ENCODE results near the gene CACNA1D. TPM values are rescaled to one million over a fixed set of nuclear protein-coding genes. Genes with fewer than 3 reads are reported as not detected.

The CACNA1D gene
- total and polyA plus RNA-seq, 9 of the 15 experiments (the other 6 are each of a cell fraction or from before 2014, with no cell fraction given), result 0.29 TPM; not detected in 8

GRCh38 chr3:53677413-53677812 is 183.0 kb downstream of the CACNA1D start:
- CTCF ChIA-PET (ENCODE audit: low intra/inter-chr PET ratio), result no interaction called here
- no peak overlapping the region for H2AFZ ChIP-seq (ENCODE audit: low read depth, low read length)
- intact Hi-C loops (cut with micrococcal nuclease), result loop anchor here (10.0 kb wide), 1 partner anchor 247 kb away; no protein-coding TSS in a partner anchor
- DNase-seq (ENCODE audit: extremely low read depth in 1 of 4, low spot score in 3 of 4), result peak in 3 of 4 experiments; percentile 1 to 7 (median 7)
- no peaks in the 10 kb centered on the region for H3K79me2 ChIP-seq (ENCODE audit: control insufficient read depth, insufficient read depth, low read length)
- no peaks in the 10 kb centered on the region for H3K36me3 ChIP-seq (ENCODE audit: control insufficient read depth, insufficient read depth, low read length)
- FAIRE-seq, result no peak
- H3K9me1 ChIP-seq (ENCODE audit: control insufficient read depth, insufficient read depth, low read length), result no peaks in the 10 kb centered on the region
- H3K9me3 ChIP-seq (replicated peaks; ENCODE audit: control insufficient read depth, insufficient read depth, low read depth, low read length), result no peaks in the 10 kb centered on the region
- no peaks in the 10 kb centered on the region for H4K20me1 ChIP-seq (replicated peaks; ENCODE audit: control insufficient read depth, insufficient read depth, low read length)
- H3K27me3 ChIP-seq (ENCODE audit: control insufficient read depth in 2 of 2, insufficient read depth in 2 of 2, low read length in 2 of 2), result peaks cover 0 to 9% of the 10 kb centered on the region in 2 experiments; a peak in 3 of 5 replicates
- peak; percentile 65; the same call in 2 of the 3 replicates for ATAC-seq
- no peak overlapping the region for H3K27ac ChIP-seq (ENCODE audit: extremely low read depth, low read depth, low read length)
- POLR2A ChIA-PET, result no interaction called here
- H3K4me2 ChIP-seq (ENCODE audit: insufficient read depth, low read length), result no peak overlapping the region
- in situ Hi-C loops (cut with MboI), result no loop called here
- WGBS (ENCODE audit: insufficient coverage, low coverage, missing lambda C conversion rate), result 0% methylated on average over 4 of the region's 4 CpGs
- H3K4me3 ChIP-seq, result no peak overlapping the region
- no peaks in the 10 kb centered on the region for H3K4me1 ChIP-seq (replicated peaks in 1 of 2; ENCODE audit: control insufficient read depth in 2 of 2, insufficient read depth in 2 of 2, low read length in 2 of 2)
- TF ChIP-seq HEY1 (CRISPR knock-in tag; IDR thresholded peaks at IDR 0.05; ENCODE audit: borderline replicate concordance), result no peak
- TF ChIP-seq MAFG (tag; conservative IDR thresholded peaks at IDR 0.05), result no peak
- TF ChIP-seq ZEB2 (IDR thresholded peaks at IDR 0.05), result no peak
- no peak for TF ChIP-seq ZNF696 (CRISPR knock-in tag; conservative IDR thresholded peaks at IDR 0.05)
- TF ChIP-seq ZNF57 (CRISPR knock-in tag; IDR thresholded peaks at IDR 0.05), result no peak
- no peak for TF ChIP-seq MYBL2 (IDR thresholded peaks at IDR 0.05; ENCODE audit: low read depth)
- no peak for TF ChIP-seq MYBL2 (CRISPR knock-in tag; IDR thresholded peaks at IDR 0.05; ENCODE audit: borderline replicate concordance)
- peak in 2 of 3 experiments; percentile 41 to 47; a peak in 4 of 6 replicates for TF ChIP-seq CTCF (IDR thresholded peaks at IDR 0.05 in 2 of 3, conservative IDR thresholded peaks at IDR 0.05 in 1 of 3; ENCODE audit: insufficient read depth in 2 of 3, low read depth in 1 of 3, low read length in 3 of 3)
- BruUV-seq (replicated peaks), result no TSS peak
- no peak overlapping the region for H3K9ac ChIP-seq (ENCODE audit: insufficient read depth in 1 of 2, low read depth in 2 of 2, low read length in 2 of 2)

Measured in K562 (cell line).